ENCODE data around the gene ASIC1.

Gene ASIC1

DNA sequence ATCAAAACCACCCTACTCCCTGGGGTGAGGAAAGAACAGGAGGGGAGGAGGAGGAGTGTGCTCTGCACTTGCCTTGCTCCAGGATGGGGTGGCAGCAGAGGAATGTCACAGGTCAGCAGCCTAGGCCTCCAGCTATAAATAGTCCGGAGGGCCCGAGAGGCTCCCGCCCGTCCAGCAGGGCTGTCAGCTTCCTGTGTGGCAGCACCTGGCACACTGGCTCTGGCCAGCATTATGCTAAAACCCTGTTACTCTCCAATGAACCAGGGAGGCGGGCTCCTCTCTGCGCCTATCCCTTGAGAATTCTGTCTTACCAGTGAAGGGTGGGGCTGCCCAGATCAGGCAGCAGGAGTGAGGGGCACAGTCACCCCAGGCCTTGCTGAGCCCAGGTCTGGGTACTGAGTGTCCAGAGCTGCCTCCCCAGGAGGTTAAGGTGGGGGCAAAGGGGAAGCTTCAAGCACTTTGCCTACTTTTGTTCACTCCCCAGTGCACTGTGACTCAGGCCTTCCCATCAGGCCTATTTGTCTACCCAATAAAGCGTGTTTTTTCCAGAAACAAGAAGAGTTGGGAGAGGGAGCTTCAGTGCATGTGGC lies 53.5 kb downstream of the ASIC1 start:
- DNase-seq: peak; percentile 48

DNA sequence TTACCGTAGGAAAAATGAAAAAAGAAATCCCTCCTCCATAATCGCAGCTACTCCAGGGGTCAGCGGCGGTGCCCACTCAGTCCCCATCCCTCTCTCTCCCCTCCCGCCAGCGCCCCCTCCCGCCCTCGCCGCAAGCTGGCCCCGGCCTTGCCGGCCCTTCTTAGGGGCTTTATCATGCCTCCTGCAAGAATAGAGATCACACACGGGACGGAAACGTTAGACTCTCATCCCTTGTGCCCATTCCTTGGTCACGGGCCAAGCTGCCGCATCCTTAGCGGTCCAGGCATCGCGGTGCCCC lies 53.9 kb downstream of the ASIC1 start:
- DNase-seq: no peak

DNA sequence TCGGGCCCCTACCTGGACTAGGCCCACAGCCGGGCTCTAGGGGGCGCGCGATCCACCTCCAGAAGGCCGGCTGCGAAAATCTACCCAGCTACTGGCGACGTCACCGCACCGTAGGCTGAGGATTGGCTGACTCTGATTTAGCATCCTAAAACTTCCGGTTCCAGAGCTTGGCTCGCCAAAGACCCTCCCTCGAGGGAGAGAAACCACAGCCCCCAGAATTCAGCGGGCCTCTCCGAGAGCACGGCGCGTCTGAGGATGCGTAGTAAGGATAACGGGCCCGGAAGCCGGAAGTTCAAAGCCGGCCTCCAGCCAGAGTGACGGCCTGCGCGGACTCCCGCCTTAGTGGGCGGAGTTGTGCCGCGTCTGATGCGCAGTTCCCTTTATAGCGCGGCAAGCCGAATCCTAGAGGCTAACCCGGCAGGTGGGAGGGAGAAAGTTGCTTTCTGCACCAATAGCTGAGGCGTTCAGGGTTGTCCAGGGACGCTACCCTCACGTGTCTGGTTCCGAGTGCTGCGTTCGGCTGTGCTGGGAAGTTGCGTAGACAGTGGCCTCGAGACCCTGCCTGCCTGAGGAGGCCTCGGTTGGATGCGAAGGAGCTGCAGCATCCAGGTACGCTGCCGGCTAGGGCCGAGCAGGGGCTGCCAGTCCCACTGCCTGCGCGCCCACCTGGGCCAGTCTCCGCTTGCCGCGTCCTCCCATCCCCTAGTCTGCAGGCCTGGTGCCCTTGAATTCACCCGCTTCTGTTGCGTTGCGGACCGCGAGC lies 54.5 kb downstream of the ASIC1 start, which contains the start of gene COX14:
Gene COX14, plus strand, starts transcription at position 544 of the 763 bp plus-strand sequence. CDS start 7,808 bp downstream, outside the sequence.
- DNase-seq: peak; percentile 100

DNA sequence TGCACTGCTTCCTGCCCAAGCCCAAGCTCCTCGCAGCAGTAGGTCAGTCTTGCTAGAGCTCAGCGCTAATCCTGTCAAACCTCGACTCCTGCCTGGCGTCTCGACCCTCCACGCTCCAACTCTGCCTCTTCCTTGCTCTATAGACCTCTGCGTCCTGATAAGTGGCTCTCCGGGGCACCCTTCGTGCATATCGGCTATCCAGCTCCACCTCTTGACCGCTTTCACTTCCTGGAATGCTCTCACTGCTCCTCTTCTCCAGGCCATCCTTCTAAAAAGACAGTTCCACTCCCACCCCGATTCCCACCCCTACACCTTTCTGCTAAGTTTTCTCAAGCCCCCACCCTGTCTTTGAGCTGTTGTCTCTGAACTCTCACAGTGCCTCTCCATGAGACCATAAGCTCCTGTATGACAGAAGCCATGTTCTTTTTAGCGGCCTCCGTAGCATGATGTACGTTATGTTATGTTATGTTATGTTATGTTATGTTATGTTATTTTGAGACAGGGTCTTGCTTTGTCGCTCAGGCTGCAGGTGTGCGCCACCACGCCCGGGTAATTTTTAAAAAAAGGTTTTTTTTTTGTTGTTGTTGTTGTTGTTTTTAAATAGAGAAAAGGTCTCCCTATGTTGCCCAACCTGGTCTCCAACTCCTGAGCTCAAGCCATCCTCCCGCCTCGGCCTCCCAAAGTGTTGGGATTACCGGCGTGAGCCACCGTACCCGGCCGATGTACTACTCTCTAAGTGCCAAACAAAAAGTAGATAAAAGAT lies 55.2 kb downstream of the ASIC1 start:
- DNase-seq: peak; percentile 62

DNA sequence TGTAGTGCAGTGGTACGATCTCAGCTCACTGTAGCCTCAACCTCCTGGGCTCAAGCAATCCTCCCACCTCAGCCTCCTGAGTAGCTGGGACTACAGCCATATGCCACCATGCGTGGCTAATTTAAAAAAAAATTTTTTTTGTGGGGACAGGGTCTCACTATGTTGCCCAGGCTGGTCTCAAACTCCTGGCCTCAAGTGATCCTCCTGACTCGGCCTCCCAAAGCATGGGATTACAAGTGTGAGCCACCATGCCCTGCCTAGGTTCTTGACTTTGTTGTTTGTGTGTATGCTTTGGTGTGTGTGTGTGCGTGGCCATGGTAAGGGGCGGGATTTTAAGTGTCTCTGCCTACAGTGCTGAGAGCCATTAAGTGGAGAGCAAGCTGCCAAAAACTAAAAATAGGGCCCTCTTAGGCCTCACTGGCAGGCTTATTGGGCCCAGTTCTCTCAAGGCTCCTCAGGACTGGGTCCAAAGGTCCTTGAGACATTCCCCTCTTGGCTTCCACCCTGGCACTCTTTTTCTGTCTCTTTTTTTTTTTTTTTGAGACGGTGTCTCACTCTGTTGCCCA lies 59.7 kb downstream of the ASIC1 start:
- no peak for DNase-seq

DNA sequence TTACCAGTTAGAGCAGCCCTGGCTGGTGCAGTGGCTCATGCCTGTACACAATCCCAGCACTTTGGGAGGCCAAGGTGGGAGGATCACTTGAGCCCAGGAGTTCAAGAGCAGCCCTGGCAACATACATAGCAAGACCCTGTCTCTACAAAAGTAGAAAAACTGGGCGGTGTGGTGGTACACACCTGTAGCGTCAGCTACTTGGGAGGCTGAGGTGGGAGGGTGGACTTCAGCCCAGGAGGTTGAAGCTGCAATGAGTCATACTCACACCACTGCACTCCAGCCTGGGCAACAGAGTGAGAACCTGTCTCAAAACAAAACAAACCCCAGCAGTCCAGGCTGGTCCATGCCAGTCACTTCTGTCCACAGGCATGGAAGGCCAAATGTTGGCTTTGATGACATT lies 62.0 kb downstream of the ASIC1 start:
- DNase-seq: no peak

DNA sequence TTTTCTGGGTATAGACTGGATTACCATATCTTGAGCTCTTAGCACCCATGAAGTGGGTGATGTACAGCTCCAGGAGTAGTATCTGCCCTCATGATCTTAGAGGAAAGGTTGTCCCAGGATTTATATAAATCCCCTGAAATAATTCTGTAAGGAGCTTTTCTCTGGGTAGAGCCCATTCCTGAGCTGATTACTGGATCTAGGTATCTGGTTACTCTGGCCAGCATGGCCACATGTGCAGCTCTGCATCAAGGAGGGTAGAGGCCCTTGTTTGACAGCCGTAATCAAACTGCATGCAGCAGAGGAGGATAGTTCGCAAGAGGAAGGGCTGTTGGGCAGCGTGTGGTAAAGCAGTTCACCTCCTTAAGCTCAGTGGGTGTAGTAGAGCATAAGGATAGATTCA lies 63.1 kb downstream of the ASIC1 start:
- no peak for DNase-seq

DNA sequence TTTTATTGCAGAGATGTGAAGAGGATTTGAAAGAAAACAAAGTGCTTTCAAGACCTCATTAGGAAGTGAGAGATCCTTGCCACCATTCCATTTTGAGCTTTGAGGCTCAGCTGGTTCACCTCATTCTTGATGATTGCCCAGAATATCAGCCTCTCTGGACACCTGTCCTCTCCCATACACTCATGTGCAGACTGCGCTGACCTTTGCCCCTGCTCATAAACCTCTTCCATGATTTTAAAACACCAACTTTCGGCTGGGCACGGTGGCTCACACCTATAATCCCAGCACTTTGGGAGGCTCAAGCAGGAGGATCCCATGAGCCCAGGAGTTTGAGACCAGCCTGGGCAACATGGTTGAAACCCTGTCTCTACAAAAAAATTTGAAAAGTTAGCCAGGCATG lies 63.6 kb downstream of the ASIC1 start:
- DNase-seq: no peak

DNA sequence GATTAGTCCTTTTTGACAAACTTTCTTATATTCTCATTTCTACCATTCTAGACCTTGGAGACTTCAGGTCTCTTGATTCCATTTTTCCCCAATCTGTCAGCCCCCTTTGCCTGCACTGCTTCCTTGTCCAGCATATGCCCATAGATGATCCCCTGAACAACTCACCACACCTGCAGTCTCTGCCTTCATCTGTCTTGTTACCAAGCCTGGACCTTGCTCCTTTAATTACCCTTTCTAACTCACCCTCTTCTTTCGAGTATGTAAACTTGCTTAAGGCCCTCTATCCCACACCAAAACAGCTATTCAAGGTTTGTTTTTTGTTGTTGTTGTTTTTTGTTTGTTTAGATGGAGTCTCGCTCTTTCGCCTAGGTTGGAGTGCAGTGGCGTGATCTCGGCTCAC lies 64.2 kb downstream of the ASIC1 start:
- no peak for DNase-seq

DNA sequence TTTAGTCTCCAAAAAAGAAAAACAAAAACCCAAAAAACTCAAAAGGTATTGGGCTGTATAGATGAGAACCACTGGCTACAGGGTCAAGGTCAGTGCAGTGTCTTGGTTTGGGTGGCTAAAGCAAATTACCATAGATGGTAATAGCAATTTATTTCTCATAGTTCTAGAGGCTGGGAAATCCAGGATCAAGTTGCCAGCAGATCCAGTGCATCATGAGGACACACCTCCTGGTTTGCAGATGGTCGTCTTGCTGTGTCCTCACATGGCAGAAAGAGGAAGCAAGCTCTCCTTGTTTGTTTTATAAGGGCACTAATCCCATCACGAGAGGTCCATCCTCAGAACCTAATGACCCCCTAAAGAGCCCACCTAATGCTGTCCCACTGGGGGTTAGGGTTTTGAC lies 65.8 kb downstream of the ASIC1 start:
- no peak for DNase-seq

DNA sequence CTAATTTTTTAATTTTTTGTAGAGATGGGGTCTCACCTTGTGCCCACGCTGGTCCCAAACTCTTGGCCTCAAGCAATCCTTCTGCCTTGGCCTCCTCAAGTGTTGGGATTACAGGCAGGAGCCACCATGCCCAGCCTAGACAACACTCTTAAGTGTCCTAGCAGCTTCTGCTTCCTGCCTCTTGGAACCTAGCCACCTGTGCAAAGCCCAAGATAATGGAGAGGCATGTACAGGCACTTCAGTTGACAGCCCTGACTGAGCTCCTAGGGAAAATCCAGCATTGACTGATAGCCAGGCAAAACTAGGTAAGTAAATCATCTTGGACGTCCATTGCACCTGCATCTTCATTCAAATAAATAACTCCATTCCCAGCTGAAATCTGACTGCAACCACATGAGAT lies 70.2 kb downstream of the ASIC1 start:
- no peak for DNase-seq

DNA sequence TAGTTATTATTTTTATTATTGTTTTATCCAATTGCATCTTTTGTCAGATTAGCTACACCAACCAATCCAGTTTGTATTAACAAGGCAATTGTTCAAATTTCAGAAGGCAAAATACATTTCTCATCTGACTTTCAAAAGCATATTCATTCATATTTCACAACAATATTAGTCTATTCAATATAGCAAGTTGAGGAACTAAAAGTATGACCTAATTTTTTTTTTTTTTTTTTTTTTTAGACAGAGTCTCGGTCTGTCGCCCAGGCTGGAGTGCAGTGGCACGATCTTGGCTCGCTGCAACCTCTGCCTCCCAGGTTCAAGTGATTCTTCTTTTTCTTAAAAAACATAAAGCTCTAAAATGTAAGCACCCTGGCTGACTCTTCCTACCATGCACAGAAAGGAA lies 71.9 kb downstream of the ASIC1 start:
- no peak for DNase-seq

DNA sequence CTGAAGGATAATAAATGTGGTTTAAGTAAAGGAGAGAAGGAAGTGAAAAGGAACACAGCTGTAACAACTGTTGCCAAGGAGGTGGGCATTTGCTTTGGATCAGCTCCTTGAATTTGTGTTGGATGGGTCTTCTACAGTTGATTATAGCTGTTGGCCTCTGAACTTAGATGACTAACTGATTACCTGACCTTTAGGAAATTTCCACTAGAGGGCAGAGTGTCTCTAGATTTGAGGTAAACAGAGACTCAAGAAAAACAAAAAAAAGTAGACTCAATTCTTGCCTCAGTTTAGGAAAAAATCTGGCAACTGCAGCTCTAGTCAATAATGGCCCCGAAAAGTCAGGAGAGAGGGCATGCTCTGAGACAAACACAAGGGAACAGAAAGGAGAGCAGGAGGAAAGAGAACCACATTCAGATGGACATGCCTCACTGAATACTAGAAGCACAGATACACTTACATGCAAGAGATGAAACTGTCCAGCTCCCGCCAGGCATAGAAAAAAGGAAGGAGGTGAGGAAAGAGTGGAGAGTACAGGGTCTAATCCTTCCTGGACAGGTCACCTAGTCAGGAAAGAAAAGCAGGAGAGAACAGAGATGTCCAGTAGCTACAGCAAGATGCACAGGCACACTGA lies 75.2 kb downstream of the ASIC1 start:
- DNase-seq: no peak

Measured in NCI-H226 (cell line).